Measurements from ENCODE around the gene PLEKHG7. TPM values are rescaled to one million over a fixed set of nuclear protein-coding genes. Genes with fewer than 3 reads are reported as not detected.
"Not testable (repeated sequence)": the region's sequence is repeated elsewhere in the genome, so short reads cannot be mapped to it uniquely, and the experiment has no call there.

The PLEKHG7 gene, protein sequence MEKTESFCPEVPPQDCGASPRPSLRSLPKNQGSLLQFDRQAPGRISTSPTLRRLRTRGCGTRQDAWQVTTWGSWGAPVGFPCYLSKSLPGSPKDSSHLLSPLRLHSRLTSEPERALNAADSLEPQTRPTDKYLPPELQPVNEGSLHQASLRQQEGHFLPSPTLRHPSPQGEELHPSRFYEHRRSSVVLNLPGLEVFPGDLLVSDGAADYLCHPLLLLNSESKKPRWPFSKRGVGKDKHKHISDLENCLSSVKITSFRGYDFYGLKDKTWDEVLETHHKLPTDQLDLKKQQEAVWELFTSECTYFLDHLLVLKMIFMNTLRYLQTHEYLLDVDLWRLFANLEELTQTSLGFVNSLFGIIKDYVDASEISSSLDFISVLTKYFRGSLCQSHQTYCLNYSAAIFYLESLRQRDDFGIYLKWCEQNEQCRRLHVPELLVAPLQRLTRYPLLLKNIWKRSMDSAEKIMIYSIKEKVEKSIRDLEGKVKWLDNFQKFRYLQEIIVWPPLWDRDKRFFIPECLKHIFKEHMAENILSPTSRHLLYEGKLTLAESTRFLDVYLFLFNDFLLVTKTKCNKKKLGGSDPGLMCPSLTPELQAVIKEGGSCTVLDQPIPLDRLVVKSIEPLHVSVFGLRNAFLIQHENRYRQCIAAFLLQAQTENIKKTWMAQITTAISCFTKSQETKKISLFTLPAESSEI
- not detected in 2 replicates for total RNA-seq (2014; rRNA removed; shearing (Covaris generic))

DNA sequence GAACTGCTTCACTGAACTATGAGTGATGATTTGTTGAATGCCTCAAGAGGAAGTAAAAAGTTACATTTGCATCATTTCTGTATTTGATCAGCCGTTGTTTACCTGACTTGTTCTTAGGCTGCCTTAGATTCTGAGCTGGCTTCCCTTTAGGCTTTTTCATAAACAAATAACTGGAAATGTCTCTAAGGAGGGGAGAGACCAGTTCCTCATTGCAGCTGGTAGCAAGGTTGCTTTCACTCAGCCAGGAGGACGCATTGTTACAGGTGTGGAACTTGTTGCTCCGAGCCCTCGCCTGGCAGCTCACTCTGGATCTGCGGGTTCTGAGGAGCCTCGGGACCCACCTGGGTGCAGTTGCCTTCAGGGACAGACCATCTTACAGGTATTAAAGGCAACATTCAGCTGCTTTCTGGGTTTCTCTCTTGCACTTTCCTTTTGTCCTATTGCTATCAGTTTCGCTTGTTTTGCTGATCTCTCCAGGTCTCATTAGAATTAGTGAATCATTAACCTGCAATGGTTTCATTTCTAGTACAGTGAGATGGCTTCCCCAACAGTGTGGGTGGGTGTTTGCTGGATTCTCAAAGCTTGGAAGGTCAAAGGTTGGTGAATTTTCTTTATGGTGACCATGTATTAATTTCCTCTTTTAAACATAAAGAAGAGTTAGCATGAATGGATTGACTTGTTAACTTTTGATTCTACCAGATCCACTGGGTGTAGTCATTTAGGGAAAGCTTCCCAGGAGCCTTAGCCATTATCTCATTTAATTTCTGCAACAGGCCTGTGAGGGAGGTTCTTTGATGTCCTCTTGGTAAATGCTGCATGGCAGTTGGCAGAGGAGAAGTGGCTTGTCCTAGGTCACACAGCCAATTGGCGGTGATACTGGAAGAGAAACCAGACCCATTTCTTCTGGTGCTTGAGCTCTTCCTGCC is at the start of gene PLEKHG7:
Gene PLEKHG7, plus strand, starts transcription at position 236 of the 926 bp plus-strand sequence. CDS start 3,643 bp downstream, outside the sequence.
- DNase-seq (ENCODE audit: low spot score) = no peak

GRCh38 chr12:92654256-92654655 is 48.5 kb upstream of the PLEKHG7 start:
- DNase-seq (ENCODE audit: low spot score) = not testable (repeated sequence)

DNA sequence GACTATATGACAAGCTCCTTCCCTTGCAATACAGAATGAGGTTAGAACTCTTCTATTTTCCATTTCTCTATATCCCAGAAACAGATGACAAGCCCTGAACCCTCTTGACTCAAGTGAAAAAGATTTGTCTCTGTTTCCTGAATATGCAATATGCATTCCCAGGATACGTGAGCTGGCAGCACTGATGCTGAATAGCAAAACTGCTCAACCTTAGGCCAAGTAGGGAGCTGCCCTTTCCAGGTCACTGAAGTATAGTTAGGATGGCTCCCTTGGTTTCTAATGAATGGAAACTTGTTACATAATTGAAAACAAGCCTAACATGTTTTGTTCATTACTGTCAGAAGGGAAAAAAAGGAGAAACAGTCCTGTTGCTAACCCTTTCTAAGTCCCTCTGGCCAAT is 47.9 kb upstream of the PLEKHG7 start:
- DNase-seq (ENCODE audit: low spot score) = no peak

DNA sequence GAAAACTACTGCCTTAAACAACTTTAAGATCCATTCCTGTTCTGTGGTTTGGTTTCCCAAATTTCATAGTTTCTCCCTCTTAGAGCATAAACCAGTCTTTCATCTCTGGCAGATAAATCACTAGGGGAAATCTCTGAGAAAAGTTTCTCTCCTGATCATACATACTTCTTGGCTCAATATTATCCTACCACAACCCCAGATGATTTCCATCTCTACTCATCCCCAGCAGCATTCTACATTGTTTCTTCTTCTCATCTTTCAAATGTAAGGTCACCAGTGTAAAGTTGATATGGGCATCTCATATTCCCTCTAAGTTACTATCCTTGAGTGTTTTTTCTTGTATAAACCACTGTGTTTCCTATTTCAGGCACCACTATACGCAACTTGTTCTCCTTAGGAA is 45.9 kb upstream of the PLEKHG7 start:
- DNase-seq (ENCODE audit: low spot score) = no peak

GRCh38 chr12:92657770-92658169 is 45.0 kb upstream of the PLEKHG7 start:
- no peak for DNase-seq (ENCODE audit: low spot score)

DNA sequence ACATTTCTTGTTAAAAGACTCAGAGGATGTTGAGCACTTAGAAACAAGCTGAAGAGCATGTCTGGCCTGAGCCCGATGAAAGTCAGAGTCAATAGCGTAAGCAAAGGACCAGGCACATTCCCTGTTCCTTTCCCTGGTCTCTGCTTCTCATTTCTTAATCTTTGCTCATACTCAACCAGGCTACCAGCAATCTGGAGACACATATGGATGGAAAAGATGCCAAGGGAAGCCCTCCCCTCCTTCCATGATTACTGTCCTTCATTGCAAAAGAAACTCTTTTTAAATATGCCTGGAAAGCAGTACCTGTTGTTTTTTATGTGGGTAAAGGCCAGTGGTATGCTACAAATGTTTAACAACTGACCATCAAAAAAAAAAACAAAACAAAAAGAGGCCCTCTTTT is 44.2 kb upstream of the PLEKHG7 start:
- no peak for DNase-seq (ENCODE audit: low spot score)

DNA sequence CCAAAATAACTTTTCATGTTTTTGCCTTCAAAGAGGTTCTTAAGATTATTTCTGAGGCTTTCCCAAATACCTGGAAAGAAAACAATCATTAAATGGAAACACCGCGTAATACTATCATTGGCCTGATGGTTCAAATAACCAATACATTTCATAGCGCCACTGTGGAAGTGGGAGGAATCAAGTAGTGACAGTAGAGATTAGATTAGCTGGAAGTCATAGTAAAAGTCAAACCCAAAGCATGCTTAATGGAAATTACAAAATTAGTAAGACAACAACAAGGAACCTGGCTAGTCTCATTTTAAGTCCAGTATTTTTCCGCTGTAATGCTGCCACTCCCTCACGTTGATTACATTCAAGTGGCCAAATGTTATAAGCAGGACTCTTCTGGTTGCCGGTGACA is 41.5 kb upstream of the PLEKHG7 start:
- no peak for DNase-seq (ENCODE audit: low spot score)

GRCh38 chr12:92665496-92665895 is 37.3 kb upstream of the PLEKHG7 start:
- no peak for DNase-seq (ENCODE audit: low spot score)

- no peak for DNase-seq (ENCODE audit: low spot score)
Observed at GRCh38 chr12:92668739-92669138, 34.0 kb upstream of the PLEKHG7 start.

GRCh38 chr12:92671524-92671923 is 31.3 kb upstream of the PLEKHG7 start:
- DNase-seq (ENCODE audit: low spot score) = not testable (repeated sequence)

GRCh38 chr12:92673756-92674155 is 29.0 kb upstream of the PLEKHG7 start:
- no peak for DNase-seq (ENCODE audit: low spot score)

GRCh38 chr12:92674500-92674899 is 28.3 kb upstream of the PLEKHG7 start:
- no peak for DNase-seq (ENCODE audit: low spot score)

GRCh38 chr12:92675092-92675865 is 27.5 kb upstream of the PLEKHG7 start:
- peak; percentile 13 for DNase-seq (ENCODE audit: low spot score)

GRCh38 chr12:92676710-92677109 is 26.1 kb upstream of the PLEKHG7 start:
- DNase-seq (ENCODE audit: low spot score) = no peak

DNA sequence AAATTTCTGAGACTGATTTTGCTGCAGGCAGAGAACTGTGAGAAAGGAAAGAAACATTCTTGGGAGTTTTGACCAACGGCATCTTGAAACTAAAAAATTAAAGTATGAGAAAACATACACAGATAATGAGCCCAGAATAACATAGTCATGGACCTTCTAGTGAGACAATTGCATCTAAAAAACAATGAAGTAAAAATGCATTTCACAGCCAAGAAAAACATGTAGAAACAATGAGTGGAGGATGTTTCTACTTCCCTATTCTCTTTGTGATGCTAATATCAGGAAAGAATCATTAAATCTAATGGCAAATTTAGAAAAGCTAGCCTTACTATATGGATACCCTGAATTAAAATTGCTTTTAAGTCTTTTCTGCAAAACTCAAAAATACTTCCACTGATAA is 12.2 kb upstream of the PLEKHG7 start:
- no peak for DNase-seq (ENCODE audit: low spot score)

DNA sequence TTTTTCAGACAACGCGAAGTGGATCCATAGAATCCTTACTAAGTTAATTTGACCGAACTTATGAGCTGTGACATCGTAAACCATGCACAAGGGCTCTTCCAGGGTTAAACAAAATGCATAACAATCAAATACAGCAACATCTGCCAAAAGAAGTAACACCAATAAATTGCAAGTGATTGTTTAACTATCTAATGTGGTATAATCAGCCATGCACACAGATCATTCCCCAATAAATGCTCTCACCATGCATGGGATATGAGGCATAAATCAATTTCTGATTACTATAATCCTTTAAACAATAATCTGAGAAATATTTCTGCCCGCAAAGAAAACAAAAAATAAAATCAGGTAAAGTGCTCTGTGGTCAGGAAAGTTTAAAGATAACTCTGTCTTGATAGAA is 7.7 kb upstream of the PLEKHG7 start:
- DNase-seq (ENCODE audit: low spot score) = no peak

- DNase-seq (ENCODE audit: low spot score) = no peak
Observed at GRCh38 chr12:92695577-92695976, 7.2 kb upstream of the PLEKHG7 start.

DNA sequence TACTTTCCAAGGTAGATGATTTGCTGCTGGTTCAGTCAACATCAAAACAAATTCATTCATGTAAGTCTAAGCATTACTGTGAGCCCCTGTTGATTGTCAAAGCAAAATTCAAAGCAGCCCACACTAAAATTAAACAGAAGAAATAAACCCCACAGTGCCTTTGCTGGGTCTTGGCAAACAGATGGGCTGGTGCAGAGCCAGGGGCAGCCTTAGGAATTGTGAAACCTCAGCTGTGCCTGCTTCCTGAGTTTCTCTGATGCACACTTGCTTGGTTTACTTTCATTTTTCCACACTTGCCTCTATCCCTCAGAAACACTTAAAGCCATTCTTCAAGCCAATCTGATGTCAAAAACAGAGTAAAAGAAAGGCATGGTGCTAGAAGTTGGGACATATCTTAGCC is 6.6 kb upstream of the PLEKHG7 start:
- DNase-seq (ENCODE audit: low spot score) = peak; percentile 16

DNA sequence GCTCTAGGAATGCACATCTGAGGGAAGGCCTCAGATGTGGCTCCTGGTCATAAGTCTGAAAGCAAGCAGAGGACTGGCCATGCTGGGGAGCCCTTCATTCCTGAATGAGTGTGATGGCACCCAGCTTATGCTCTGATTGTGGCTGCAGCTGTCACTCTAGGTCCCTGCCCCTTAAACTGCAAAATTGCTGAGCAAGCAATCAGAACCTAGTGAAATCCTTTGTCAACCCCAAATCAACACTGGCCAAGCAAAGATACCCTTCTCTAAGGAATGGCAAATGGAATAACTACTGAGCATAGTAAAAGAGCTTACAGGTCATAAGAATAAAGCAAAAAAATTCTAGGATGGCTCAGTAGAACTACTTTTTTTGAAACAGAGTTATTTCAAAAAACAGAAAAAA is 4.3 kb upstream of the PLEKHG7 start:
- no peak for DNase-seq (ENCODE audit: low spot score)

DNA sequence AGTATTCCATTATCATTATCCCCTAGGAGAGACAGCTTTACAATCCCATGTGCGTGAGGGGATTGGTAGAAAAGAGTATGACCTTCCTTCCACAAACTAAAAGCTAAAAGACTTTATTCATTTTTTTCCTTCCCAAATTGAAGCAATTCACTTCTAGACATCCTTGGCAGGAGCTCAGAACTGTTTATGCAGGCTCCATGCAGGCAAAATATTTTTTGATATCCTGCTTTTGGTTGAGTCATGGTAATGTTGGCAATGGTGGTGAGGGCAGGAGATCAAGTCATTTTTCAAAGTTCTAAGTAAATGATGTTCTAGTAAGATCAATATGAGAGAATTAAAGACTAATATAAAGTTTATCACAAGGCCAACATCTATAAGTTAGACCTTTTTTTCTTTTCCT is 1.3 kb upstream of the PLEKHG7 start:
- DNase-seq (ENCODE audit: low spot score) = no peak

DNA sequence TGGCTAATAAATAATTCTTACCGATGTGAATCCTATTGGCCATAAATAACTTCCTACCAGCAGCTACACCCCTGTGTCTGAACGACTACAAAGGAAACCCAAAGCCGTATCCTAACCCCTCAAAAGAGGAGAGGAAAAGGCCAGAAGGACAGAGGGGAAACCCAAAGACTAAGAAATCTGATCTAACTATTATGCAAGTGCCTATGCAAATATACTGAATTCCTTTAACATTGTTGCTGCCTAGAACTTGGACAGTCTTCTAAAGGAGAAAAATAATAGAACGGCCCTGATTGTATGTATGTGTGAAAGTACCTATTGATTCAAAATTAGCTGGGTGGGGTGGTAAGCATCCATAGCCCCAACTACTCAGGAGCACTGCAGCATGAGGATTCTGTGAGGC is 997 bp downstream of the PLEKHG7 start:
- no peak for DNase-seq (ENCODE audit: low spot score)
